IPS DF 6.9 (cell line): Measurements from ENCODE around the gene S100A14.

ENCODE experiments used
- DNase-seq: peaks from one replicate; pipeline ENCODE4 v3.0.0-alpha.2; 2013; ENCODE audit warnings: low read depth, low spot score
- H3K27ac ChIP-seq: one replicate; pipeline ENCODE4 v1.5.1; 2013; ENCODE audit warnings: low read length, control low read depth
- H3K27me3 ChIP-seq: 2 replicates; pipeline ENCODE4 v1.6.1; 2013; ENCODE audit warnings: mild to moderate bottlenecking, low read length; ENCODE audit not compliant: control insufficient read depth, insufficient read depth
- H3K36me3 ChIP-seq: 2 replicates; pipeline ENCODE4 v1.6.1; 2013; ENCODE audit warnings: low read length; ENCODE audit not compliant: control insufficient read depth, insufficient read depth
- H3K4me1 ChIP-seq: 2 replicates; pipeline ENCODE4 v1.6.1; 2013; ENCODE audit warnings: low read length; ENCODE audit not compliant: control insufficient read depth, insufficient read depth
- H3K4me3 ChIP-seq: 2 replicates; pipeline ENCODE4 v1.5.1; 2013; ENCODE audit warnings: mild to moderate bottlenecking, low read length
- H3K9me3 ChIP-seq: 2 replicates; pipeline ENCODE4 v1.6.1; 2013; ENCODE audit warnings: low read length, inconsistent platforms; ENCODE audit not compliant: control insufficient read depth, insufficient read depth
- WGBS: extraction: QIAGEN DNeasy Blood & Tissue Kit; methylation state at CpG from one replicate; pipeline ENCODE4 v1.1.7; 2013; ENCODE audit warnings: mixed read lengths, missing lambda C conversion rate; ENCODE audit not compliant: insufficient read length, insufficient coverage; 5-methylcytosine and 5-hydroxymethylcytosine counted together

Gene S100A14

DNA sequence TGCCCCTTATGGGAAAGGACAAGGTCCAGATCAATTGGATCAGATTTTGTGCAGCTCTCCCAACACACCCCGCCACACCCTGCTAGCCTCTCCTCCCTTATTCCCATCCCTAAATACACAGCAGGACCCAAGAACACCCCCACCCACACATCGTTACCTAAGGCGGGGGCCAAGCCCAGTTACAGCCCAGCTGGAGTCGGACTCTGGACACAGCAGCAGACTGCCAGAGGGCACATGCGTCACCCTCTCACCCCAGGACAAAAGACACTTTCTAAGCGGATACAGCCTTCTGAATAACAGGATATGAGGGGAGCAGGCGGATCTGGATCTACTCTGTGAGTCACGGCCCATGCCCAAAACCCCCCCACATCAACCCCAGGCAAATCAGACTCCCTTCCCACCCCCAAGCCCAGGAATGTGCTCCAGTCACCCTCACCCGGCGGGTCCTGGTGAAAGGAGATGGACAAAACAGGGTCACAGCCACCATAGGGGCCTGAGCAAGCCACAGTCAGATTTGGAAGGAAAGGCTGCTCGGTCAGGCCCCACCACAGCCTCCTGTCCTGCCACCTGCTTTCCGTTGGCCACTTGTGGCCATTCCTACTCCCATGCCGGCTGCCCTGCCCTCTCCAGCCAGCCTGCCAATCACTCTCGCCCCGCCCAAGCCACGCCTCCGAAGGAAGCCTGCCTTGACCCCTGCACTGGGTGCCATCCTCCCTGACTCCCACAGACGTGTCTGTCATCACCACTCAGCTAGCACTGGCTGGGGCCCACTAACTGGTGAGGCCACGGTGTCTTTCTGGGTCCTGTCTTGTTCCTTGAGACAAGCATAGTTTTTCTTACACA lies 7.2 kb downstream of the S100A14 start:
- Histone ChIP-seq H3K4me3 (no peak overlapping the region), H3K27ac (no peak overlapping the region), H3K4me1 (peaks cover 14% of the 10 kb centered on the region), H3K36me3 (no peaks in the 10 kb centered on the region), H3K9me3 (no peaks in the 10 kb centered on the region), H3K27me3 (no peaks in the 10 kb centered on the region)
- no CpG with 5 or more reads among the region's 19 CpGs for WGBS
- no peak for DNase-seq

DNA sequence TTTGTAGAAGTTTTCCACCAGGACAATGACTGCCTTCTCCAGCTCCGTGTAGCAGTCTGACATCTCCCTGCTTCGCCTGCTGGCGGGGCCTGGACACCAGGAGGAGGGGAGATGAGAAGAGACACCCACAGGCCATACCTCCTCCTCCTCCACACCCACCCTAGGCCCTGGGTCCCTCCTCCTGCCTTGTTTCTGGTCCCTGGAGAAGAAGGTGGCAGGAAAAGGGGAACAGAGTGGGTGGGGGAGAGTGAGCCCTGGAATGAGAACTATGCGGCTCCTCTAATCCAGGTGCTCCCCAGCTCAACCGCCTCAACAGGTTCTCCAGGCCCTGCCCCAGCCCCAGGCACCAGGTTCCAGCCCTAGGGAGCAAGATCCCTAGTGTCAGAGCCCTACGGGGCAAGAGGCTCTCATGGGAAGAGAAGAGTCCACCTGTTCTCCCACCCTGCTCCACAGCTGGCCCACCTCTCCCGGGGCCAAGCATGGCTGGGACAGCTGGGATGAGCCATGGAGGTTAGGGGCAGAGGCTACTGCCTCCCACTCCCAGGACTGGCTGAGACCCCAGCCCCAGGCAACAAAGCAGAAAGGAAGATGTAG lies 7.9 kb downstream of the S100A14 start:
- no CpG with 5 or more reads among the region's 7 CpGs for WGBS
- H3K4me3 ChIP-seq = no peak overlapping the region
- no peaks in the 10 kb centered on the region for H3K9me3 ChIP-seq
- H3K27me3 ChIP-seq = no peaks in the 10 kb centered on the region
- H3K27ac ChIP-seq = no peak overlapping the region
- peaks cover 13% of the 10 kb centered on the region for H3K4me1 ChIP-seq
- H3K36me3 ChIP-seq = no peaks in the 10 kb centered on the region
- no peak for DNase-seq

DNA sequence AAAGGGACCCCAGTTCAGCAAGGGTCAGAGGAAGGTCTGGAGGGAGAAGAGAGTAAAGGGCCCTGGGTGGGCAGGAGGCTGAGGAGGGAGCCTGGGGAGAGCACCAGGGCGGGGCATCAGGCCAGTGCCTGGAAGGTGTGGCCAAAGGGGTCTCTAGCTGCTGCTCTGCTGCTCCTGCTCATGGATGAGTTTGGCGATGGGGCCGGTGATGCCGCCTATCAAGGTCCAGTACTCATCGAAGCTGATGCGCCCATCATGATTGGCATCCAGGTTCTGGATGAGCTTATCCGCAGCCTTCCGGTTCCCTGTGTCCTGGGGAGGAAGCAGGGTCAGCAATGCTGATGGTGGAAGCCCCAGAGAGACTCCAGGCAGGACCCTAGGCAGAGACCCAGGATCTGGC lies 8.7 kb downstream of the S100A14 start:
- Histone ChIP-seq H3K4me1 (peaks cover 9% of the 10 kb centered on the region), H3K36me3 (no peaks in the 10 kb centered on the region), H3K4me3 (no peak overlapping the region), H3K27me3 (no peaks in the 10 kb centered on the region), H3K9me3 (no peaks in the 10 kb centered on the region), H3K27ac (no peak overlapping the region)
- no CpG with 5 or more reads among the region's 8 CpGs for WGBS
- no peak for DNase-seq

DNA sequence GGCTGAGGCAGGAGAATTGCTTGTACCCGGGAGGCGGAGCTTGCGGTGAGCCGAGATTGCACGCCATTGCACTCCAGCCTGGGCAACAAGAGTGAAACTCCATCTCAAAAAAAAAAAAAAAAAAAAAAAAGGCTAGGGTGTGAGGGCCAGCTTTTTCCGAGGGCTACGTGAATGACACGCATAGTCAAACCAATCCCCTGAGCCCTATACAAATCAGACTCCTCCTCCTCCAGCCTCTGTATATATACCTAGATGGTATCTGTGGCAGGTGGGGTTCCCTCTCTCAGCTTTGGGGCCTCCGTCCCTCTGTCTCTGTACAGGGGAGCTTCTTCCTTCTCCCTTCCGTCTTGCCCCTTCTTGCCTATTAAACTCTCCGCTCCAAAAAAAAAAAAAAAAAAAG lies 9.9 kb downstream of the S100A14 start:
- no CpG with 5 or more reads among the region's 11 CpGs for whole genome bisulfite sequencing
- H3K27ac ChIP-seq = no peak overlapping the region
- H3K27me3 ChIP-seq = no peaks in the 10 kb centered on the region
- no peaks in the 10 kb centered on the region for H3K36me3 ChIP-seq
- peaks cover 6% of the 10 kb centered on the region; the same call in 1 of the 2 replicates for H3K4me1 ChIP-seq
- DNase-seq = no peak
- no peak overlapping the region for H3K4me3 ChIP-seq
- H3K9me3 ChIP-seq = no peaks in the 10 kb centered on the region

DNA sequence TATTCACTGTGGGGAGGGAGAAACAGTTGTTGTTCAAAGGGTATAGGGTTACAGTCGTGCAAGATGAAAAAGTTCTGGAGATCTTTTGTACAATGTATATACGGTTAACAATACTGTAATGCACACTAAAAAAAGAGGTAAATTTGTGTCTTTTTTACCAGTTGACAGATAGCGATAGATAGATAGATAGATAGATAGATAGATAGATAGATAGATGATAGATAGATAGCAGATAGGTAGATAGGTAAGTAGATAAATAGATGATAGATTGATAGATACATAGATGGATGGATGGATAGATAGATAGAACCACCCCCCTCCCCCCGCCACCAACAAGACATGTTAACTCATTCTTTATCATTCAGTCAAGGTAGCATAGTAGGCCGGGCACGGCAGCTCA lies 13.4 kb downstream of the S100A14 start:
- Histone ChIP-seq H3K4me3 (no peak overlapping the region), H3K27me3 (no peaks in the 10 kb centered on the region), H3K36me3 (no peaks in the 10 kb centered on the region), H3K27ac (no peak overlapping the region), H3K4me1 (peaks cover 5% of the 10 kb centered on the region), H3K9me3 (no peaks in the 10 kb centered on the region)
- no peak for DNase-seq
- WGBS = no CpG with 5 or more reads among the region's 6 CpGs

DNA sequence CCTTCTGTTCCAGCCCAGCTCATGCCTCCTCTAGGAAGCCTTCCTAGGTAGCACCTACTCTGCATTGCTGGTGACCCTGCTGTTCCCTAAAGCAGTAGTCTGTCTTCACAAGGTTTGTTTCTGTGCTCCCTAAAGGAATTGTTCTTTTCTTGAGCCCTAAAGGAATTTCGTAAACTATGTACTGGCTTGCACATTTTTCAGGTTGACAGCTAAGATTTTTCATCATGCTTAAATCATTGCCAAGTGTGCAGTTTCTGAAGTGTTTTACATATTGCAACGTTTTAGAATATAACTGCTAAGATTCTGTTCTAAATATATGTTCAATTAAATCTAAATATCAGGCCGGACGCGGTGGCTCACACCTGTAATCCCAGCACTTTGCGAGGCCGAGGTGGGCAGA lies 16.3 kb downstream of the S100A14 start:
- H3K36me3 ChIP-seq = no peaks in the 10 kb centered on the region
- H3K4me3 ChIP-seq = no peak overlapping the region
- no peaks in the 10 kb centered on the region for H3K9me3 ChIP-seq
- WGBS = no CpG with 5 or more reads among the region's 7 CpGs
- H3K27ac ChIP-seq = no peak overlapping the region
- no peaks in the 10 kb centered on the region for H3K27me3 ChIP-seq
- DNase-seq = no peak
- H3K4me1 ChIP-seq = peaks cover 5% of the 10 kb centered on the region

DNA sequence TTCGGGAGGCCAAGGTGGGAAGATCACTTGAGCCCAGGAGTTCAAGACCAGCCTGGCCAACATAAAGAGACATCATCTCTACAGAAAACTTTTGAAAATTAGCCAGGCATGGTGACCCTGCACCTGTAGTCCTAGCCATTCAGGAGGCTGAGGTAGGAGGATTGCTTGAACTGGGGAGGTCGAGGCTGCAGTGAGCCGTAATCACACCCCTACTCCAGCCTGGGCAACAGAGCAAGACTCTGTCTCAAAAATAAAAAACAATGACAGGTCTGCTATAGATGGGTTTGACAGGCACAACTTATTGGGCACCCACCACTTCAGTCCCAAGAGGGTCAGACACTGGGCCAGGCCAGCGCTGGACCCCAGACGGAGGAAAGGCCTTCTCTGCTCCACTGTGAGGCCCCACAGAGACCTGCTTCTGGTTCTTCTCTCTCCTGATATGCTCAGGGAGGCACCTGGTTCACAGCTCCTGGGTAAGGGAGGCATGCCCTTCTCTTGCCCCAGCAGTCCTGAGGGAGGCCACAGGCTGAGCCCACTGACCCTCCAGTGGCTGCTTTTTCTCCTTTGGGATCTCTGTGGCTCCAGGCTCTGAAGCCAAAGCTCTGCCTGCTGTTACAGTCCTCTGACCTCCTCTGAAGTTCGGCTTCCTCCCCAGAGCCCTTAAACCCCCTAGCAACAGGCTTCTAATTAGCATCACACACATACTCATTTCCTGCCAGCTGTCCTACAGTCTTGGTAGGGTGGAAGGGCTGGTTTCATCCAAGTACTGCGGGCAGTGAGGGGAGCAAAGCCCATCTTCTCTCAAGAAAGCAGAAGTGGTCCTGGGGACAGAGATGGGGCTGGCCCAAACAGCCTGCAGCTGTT lies 17.6 kb downstream of the S100A14 start:
- Histone ChIP-seq H3K36me3 (no peaks in the 10 kb centered on the region), H3K4me3 (no peak overlapping the region), H3K27me3 (no peaks in the 10 kb centered on the region), H3K9me3 (no peaks in the 10 kb centered on the region), H3K4me1 (peaks cover 5% of the 10 kb centered on the region), H3K27ac (no peak overlapping the region)
- peak; percentile 70 for DNase-seq
- WGBS = no CpG with 5 or more reads among the region's 7 CpGs

DNA sequence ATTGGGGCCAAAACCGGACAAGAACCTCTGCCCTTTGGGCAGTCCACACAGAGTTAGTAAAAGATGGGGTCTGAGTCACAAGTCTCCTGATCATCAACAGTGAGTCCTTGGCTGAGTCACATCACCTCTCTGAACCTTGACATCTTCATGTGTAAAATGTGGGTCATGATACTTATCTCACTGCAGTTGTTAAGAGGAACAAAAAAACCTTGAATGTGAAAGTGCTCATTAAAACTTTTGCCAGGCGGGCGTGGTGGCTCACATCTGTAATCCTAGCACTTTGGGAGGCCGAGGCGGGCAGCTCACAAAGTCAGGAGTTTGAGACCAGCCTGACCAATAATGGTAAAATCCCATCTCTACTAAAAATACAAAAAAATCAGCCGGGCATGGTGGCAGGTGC lies 18.9 kb downstream of the S100A14 start:
- WGBS = no CpG with 5 or more reads among the region's 6 CpGs
- H3K27me3 ChIP-seq = no peaks in the 10 kb centered on the region
- DNase-seq = no peak
- H3K4me3 ChIP-seq = no peak overlapping the region
- H3K27ac ChIP-seq = no peak overlapping the region
- no peaks in the 10 kb centered on the region for H3K9me3 ChIP-seq
- no peaks in the 10 kb centered on the region for H3K36me3 ChIP-seq
- peaks cover 5% of the 10 kb centered on the region for H3K4me1 ChIP-seq

DNA sequence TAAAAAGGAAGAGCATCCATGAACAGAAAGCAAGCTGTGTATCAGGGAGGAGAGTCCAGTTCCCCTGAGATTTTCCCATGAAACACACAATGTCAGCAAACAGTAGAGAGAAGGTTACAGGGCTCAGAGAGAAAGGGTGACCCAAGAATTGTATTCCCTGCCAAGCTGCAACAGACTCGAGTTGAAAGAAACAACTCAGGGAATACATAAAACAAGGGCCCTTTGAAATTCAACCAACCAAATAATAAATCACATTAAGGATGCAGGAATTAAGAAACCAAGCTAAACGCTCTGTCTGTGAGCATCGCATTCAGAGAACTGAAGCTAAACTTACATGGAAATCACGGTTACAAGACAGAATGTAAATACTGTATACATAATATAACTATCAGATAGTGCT lies 23.4 kb downstream of the S100A14 start:
- WGBS = no CpG with 5 or more reads among the region's 4 CpGs

DNA sequence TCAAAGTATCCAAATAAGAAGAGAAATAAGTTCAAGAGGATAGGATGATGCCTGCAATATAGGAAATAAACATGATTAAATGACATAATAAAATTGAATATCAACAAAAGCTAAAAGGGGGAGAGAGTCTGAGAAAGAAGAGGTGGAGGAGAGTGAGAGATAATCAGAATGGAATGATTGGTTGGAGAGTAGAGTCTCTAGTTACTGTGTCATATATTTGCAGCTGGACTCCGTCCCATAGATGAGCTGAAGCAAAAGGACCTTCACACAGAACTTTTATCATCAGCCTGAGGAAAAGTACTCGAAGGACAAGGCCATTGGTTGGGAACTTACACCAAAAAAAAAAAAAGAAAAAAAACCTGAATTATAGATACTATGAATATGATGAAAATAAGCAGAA lies 27.6 kb downstream of the S100A14 start:
- Histone ChIP-seq H3K36me3 (no peaks in the 10 kb centered on the region), H3K27ac (no peak overlapping the region), H3K27me3 (no peaks in the 10 kb centered on the region), H3K4me3 (no peak overlapping the region), H3K9me3 (no peaks in the 10 kb centered on the region), H3K4me1 (no peaks in the 10 kb centered on the region)
- no peak for DNase-seq
- no CpG with 5 or more reads among the region's 2 CpGs for WGBS

More for the DNA sequence above, 23.4 kb downstream of the S100A14 start:
- no peak overlapping the region for H3K4me3 ChIP-seq
- no peak for DNase-seq
- H3K9me3 ChIP-seq = no peaks in the 10 kb centered on the region
- no peaks in the 10 kb centered on the region for H3K36me3 ChIP-seq
- no peak overlapping the region for H3K27ac ChIP-seq
- H3K27me3 ChIP-seq = no peaks in the 10 kb centered on the region
- H3K4me1 ChIP-seq = no peaks in the 10 kb centered on the region
